H1 (cell line): ENCODE results near the gene UNC119B. TPM values are rescaled to one million over a fixed set of nuclear protein-coding genes. Genes with fewer than 3 reads are reported as not detected.

Source experiments
- BCL11A ChIP-seq, 2 experiments: IDR thresholded peaks; one replicate each; pipeline ENCODE4 v1.6.1; 2011; ENCODE audit warnings: low read depth in 2 of 2, low read length in 2 of 2, mild to moderate bottlenecking in 2 of 2
- BRCA1 ChIP-seq: IDR thresholded peaks from 2 replicates; pipeline ENCODE4 v1.6.1; 2012; ENCODE audit warnings: low read depth, low read length, improper control_type of control experiment
- CHD7 ChIP-seq: fragments of 300-600 bp; sonication (generic); IDR thresholded peaks from 2 replicates; pipeline ENCODE4 v1.7.1; 2012; ENCODE audit warnings: low read length, moderate library complexity, mild to moderate bottlenecking, inconsistent platforms; ENCODE audit not compliant: insufficient replicate concordance
- CTBP2 ChIP-seq: IDR thresholded peaks from 2 replicates; pipeline ENCODE4 v1.7.0; 2011; ENCODE audit warnings: borderline replicate concordance, mild to moderate bottlenecking, moderate library complexity, mixed read lengths, low read length; ENCODE audit not compliant: insufficient read depth, insufficient read length
- CTCF ChIP-seq, 3 experiments: IDR thresholded peaks; 1 replicate in 2 of 3; 2 replicates in 1 of 3; pipeline versions ENCODE4 v1.5.1 to v1.6.1; 2011; ENCODE audit warnings: low read length in 3 of 3, mild to moderate bottlenecking in 3 of 3, inconsistent platforms in 2 of 3, low read depth in 1 of 3, moderate library complexity in 1 of 3; ENCODE audit not compliant: insufficient read depth in 1 of 3; ENCODE audit errors: control extremely low read depth in 1 of 3
- MAFK ChIP-seq: IDR thresholded peaks from 2 replicates; pipeline ENCODE4 v1.6.1; 2012; ENCODE audit warnings: low read depth, mild to moderate bottlenecking, improper control_type of control experiment, low read length
- RXRA ChIP-seq: IDR thresholded peaks from 2 replicates; pipeline ENCODE4 v1.6.1; 2011; ENCODE audit warnings: low read depth, mild to moderate bottlenecking, low read length, moderate library complexity; ENCODE audit not compliant: insufficient read depth
- ZNF274 ChIP-seq: IDR thresholded peaks from 2 replicates; pipeline ENCODE4 v1.7.0; 2012; ENCODE audit warnings: low read length, borderline replicate concordance; ENCODE audit errors: extremely low read depth
- polyA plus RNA-seq, 7 experiments: library from polyadenylated mRNA; depleted of rRNA in 3 of 7; stranded (reverse) in 5 of 7; unstranded in 2 of 7; fragments of >200 nt in 5 of 7; fragments of 200-250 nt in 2 of 7; gene quantifications; 1 replicate in 5 of 7; 2 replicates in 1 of 7; 4 replicates in 1 of 7; pipeline versions ENCODE4 v1.2.1 to v1.2.3, GENCODE V29; 2011 to 2013; ENCODE audit warnings: missing spikeins in 2 of 7, mixed read lengths in 2 of 7
- total RNA-seq: library from RNA; stranded (reverse); fragmentation: NEBNext Ultra II Directional; extraction: Animal tissue kit (Norgen Biotek cat#: 25700); gene quantifications from 2 replicates; pipeline ENCODE4 v1.2.1, GENCODE V29; 2021

The UNC119B gene
- total and polyA plus RNA-seq, 2 of the 8 experiments (the other 6 are each of a cell fraction or from before 2014, with no cell fraction given), result 40.5 to 50.1 TPM

- TF ChIP-seq CHD7 (no peak), ZNF274 (no peak), RXRA (no peak), CTCF (IDR thresholded peaks at IDR 0.05; ENCODE audit: control extremely low read depth in 1 of 3, insufficient read depth in 1 of 3, low read depth in 1 of 3, low read length in 3 of 3) (no peak), BRCA1 (no peak), MAFK (no peak), CTBP2 (no peak), BCL11A (IDR thresholded peaks at IDR 0.05; ENCODE audit: low read depth in 2 of 2, low read length in 2 of 2) (no peak)
These were observed 1.6 kb upstream of the UNC119B start (continued) for GRCh38 chr12:120708651-120709050.
